H9 (cell line): ENCODE data around the gene UBE2G1. TPM values are rescaled to one million over a fixed set of nuclear protein-coding genes. Genes with fewer than 3 reads are reported as not detected.
A peak's percentile ranks its signal among the peaks of the same experiment; 100 is the strongest.

Source experiments
- DNase-seq: peaks from one replicate; pipeline ENCODE4 v3.0.0-alpha.2; 2017
- H2AFZ ChIP-seq: one replicate; pipeline ENCODE4 v1.6.1; 2013; ENCODE audit warnings: mild to moderate bottlenecking, low read length, control low read depth, moderate library complexity
- H2AK5ac ChIP-seq: 2 replicates; pipeline ENCODE4 v1.6.1; 2013; ENCODE audit warnings: low read length, control low read depth, mixed read lengths; ENCODE audit not compliant: insufficient read length
- H2BK120ac ChIP-seq: one replicate; pipeline ENCODE4 v1.6.1; 2013; ENCODE audit warnings: low read depth, mild to moderate bottlenecking, low read length, control low read depth, inconsistent platforms; ENCODE audit not compliant: poor library complexity, severe bottlenecking
- H2BK12ac ChIP-seq: 2 replicates; pipeline ENCODE4 v1.6.1; 2013; ENCODE audit warnings: low read length, control low read depth, mixed read lengths, low read depth; ENCODE audit not compliant: insufficient read length
- H2BK15ac ChIP-seq: 2 replicates; pipeline ENCODE4 v1.6.1; 2013; ENCODE audit warnings: low read depth, low read length, control low read depth
- H2BK20ac ChIP-seq: one replicate; pipeline ENCODE4 v1.6.1; 2013; ENCODE audit warnings: low read depth, mild to moderate bottlenecking, low read length, control low read depth, inconsistent platforms; ENCODE audit not compliant: poor library complexity, severe bottlenecking
- H2BK5ac ChIP-seq: 2 replicates; pipeline ENCODE4 v1.6.1; 2013; ENCODE audit warnings: low read length, control low read depth, mixed read lengths; ENCODE audit not compliant: insufficient read length
- H3K14ac ChIP-seq: 2 replicates; pipeline ENCODE4 v1.6.1; 2013; ENCODE audit warnings: low read length, control low read depth; ENCODE audit not compliant: insufficient read depth
- H3K18ac ChIP-seq: 2 replicates; pipeline ENCODE4 v1.6.1; 2013; ENCODE audit warnings: low read depth, mild to moderate bottlenecking, mixed read lengths, low read length, control low read depth; ENCODE audit not compliant: insufficient read length
- H3K23ac ChIP-seq: 2 replicates; pipeline ENCODE4 v1.6.1; 2013; ENCODE audit warnings: low read length, control low read depth, mixed read lengths, low read depth; ENCODE audit not compliant: insufficient read length
- H3K23me2 ChIP-seq: 2 replicates; pipeline ENCODE4 v1.6.1; 2013; ENCODE audit warnings: low read depth, mild to moderate bottlenecking, mixed read lengths, low read length, control low read depth; ENCODE audit not compliant: insufficient read length, poor library complexity, severe bottlenecking
- H3K27ac ChIP-seq: 2 replicates; pipeline ENCODE4 v1.5.1; 2013; ENCODE audit warnings: low read length, control low read depth, mixed read lengths, low read depth; ENCODE audit not compliant: insufficient read length
- H3K27me3 ChIP-seq: 2 replicates; pipeline ENCODE4 v1.6.1; 2013; ENCODE audit warnings: low read length, control low read depth, inconsistent platforms; ENCODE audit not compliant: insufficient read depth
- H3K4ac ChIP-seq: 2 replicates; pipeline ENCODE4 v1.6.1; 2013; ENCODE audit warnings: low read depth, mild to moderate bottlenecking, control low read depth, inconsistent platforms, low read length, moderate library complexity
- H3K4me1 ChIP-seq: 2 replicates; pipeline ENCODE4 v1.6.1; 2013; ENCODE audit warnings: low read length, control low read depth, inconsistent platforms; ENCODE audit not compliant: insufficient read depth
- H3K4me2 ChIP-seq: 2 replicates; pipeline ENCODE4 v1.6.1; 2013; ENCODE audit warnings: low read length, control low read depth, mixed read lengths; ENCODE audit not compliant: insufficient read length, insufficient read depth
- H3K56ac ChIP-seq: 2 replicates; pipeline ENCODE4 v1.6.1; 2013; ENCODE audit warnings: low read depth, mild to moderate bottlenecking, mixed read lengths, low read length, control low read depth; ENCODE audit not compliant: insufficient read length
- H3K79me1 ChIP-seq: 2 replicates; pipeline ENCODE4 v1.6.1; 2013; ENCODE audit warnings: low read depth, mild to moderate bottlenecking, moderate library complexity, low read length, control low read depth, inconsistent platforms; ENCODE audit not compliant: insufficient read depth, poor library complexity, severe bottlenecking
- H3K79me2 ChIP-seq: 2 replicates; pipeline ENCODE4 v1.6.1; 2013; ENCODE audit warnings: low read length, control low read depth, inconsistent platforms; ENCODE audit not compliant: insufficient read depth
- H3K9ac ChIP-seq: 2 replicates; pipeline ENCODE4 v1.6.1; 2013; ENCODE audit warnings: low read length, control low read depth, mixed read lengths; ENCODE audit not compliant: insufficient read length; ENCODE audit errors: extremely low read depth
- H3K9me3 ChIP-seq: one replicate; pipeline ENCODE4 v1.6.1; 2013; ENCODE audit warnings: low read depth, low read length, inconsistent platforms; ENCODE audit not compliant: control insufficient read depth
- H3T11ph ChIP-seq: one replicate; pipeline ENCODE4 v1.6.1; 2013; ENCODE audit warnings: mild to moderate bottlenecking, low read length, control low read depth, inconsistent platforms
- H4K20me1 ChIP-seq: one replicate; pipeline ENCODE4 v1.6.1; 2013; ENCODE audit not compliant: control insufficient read depth, insufficient read length, insufficient read depth
- H4K5ac ChIP-seq: 2 replicates; pipeline ENCODE4 v1.6.1; 2013; ENCODE audit warnings: low read depth, mild to moderate bottlenecking, mixed read lengths, low read length, control low read depth; ENCODE audit not compliant: insufficient read length
- H4K8ac ChIP-seq: replicated peaks from 2 replicates; pipeline ENCODE4 v1.6.1; 2013; ENCODE audit warnings: low read length, control low read depth, mixed read lengths, low read depth; ENCODE audit not compliant: insufficient read length
- H4K91ac ChIP-seq: 2 replicates; pipeline ENCODE4 v1.6.1; 2013; ENCODE audit warnings: low read depth, mild to moderate bottlenecking, moderate library complexity, mixed read lengths, low read length, control low read depth; ENCODE audit not compliant: insufficient read length
- H3K27ac Mint-ChIP-seq, 3 experiments: 2 replicates in 2 of 3; 3 replicates in 1 of 3; pipeline ENCODE4 v1.8.0; 2020 to 2021; ENCODE audit warnings: mixed read lengths in 3 of 3, mild to moderate bottlenecking in 1 of 3, moderate library complexity in 1 of 3
- H3K27me3 Mint-ChIP-seq: 2 replicates; pipeline ENCODE4 v1.8.0; 2021; ENCODE audit warnings: low read depth, mild to moderate bottlenecking, moderate library complexity, mixed read lengths
- H3K36me3 Mint-ChIP-seq, 3 experiments: 2 replicates in 2 of 3; 3 replicates in 1 of 3; pipeline ENCODE4 v1.8.0; 2020 to 2021; ENCODE audit warnings: low read depth in 3 of 3, mixed read lengths in 3 of 3; ENCODE audit not compliant: insufficient read depth in 1 of 3
- H3K4me1 Mint-ChIP-seq, 2 experiments: 2 replicates each; pipeline ENCODE4 v1.8.0; 2020; ENCODE audit warnings: mixed read lengths in 2 of 2
- H3K4me3 Mint-ChIP-seq, 2 experiments: 2 replicates in 1 of 2; 3 replicates in 1 of 2; pipeline ENCODE4 v1.8.0; 2020 to 2021; ENCODE audit warnings: mild to moderate bottlenecking in 2 of 2, mixed read lengths in 2 of 2, moderate library complexity in 1 of 2
- H3K9me3 Mint-ChIP-seq, 2 experiments: 2 replicates in 1 of 2; 3 replicates in 1 of 2; pipeline ENCODE4 v1.8.0; 2020; ENCODE audit warnings: mild to moderate bottlenecking in 2 of 2, mixed read lengths in 2 of 2, moderate library complexity in 1 of 2
- CTCF ChIP-seq: fragments of 200-600 bp; sonication (generic); conservative IDR thresholded peaks from 3 replicates; pipeline ENCODE4 v1.8.0; 2021; ENCODE audit warnings: antibody characterized with exemption, mild to moderate bottlenecking
- WGBS: extraction: QIAGEN DNeasy Blood & Tissue Kit; methylation state at CpG from one replicate; pipeline ENCODE4 v1.1.7; 2013; ENCODE audit warnings: missing lambda C conversion rate, low lambda C conversion rate, mixed read lengths; ENCODE audit not compliant: insufficient read length; ENCODE audit errors: extremely low coverage; 5-methylcytosine and 5-hydroxymethylcytosine counted together
- total RNA-seq: library from RNA; stranded (reverse); gene quantifications from 2 replicates; pipeline ENCODE4 v1.2.1, GENCODE V29; 2021

Gene UBE2G1
- total RNA-seq, 1 experiment from 2014 or later = 188 TPM

DNA sequence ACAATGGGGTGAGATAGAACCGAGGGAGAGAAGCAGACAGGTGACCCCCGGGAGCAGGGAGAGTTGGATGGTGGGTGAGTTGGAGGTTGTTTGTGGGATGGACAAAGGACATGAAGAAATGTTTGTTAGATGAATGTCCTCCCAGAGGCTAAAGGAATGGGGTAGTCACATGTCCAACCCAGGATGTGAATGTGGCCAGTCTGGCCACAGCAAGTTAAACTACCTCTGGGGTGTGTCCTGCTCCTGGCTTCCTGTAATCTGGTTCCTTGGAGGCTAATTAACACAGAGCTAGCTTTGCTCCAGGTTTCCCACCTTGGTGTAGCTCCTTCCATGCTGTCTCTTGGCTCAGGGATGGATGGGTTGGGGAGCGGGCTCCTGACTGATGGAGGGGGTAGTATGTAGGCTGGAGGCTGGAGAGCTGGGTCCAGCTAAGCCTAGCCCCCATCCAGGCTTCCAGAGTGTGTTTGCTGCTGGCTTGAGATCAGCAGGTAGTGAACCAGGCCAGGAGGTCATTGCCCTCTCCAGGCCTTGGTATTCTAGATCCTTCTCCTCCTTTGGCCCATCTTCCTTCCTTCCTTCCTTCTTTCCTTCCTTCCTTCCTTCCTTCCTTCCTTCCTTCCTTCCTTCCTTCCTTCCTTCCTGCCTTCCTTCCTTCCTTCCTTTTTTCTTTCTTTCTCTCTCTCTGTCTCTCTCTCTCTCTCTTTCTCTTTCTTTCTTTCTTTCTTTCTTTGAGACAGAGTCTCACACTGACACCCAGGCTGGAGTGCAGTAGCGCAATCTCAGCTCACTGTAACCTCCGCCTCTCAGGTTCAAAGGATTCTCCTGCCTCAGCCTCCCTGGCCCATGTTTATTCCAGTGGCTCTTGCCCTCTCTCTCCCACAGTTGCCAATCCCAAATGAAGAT lies 28.0 kb upstream of the UBE2G1 start:
- no peak overlapping the region for H3K4me2 ChIP-seq
- no peak overlapping the region for H2BK20ac ChIP-seq
- no peaks in the 10 kb centered on the region for H3K9me3 ChIP-seq
- Mint-ChIP-seq H3K9me3 (peaks cover 0 to 3% of the 10 kb centered on the region in 2 experiments; a peak in 1 of 5 replicates), H3K36me3 (no peaks in the 10 kb centered on the region), H3K27ac (peak overlapping the region; percentile 85 to 96 (median 96)), H3K4me1 (peaks cover 33 to 38% of the 10 kb centered on the region in 2 experiments), H3K4me3 (peak overlapping the region in 1 of 2 experiments; percentile 27; a peak in 4 of 5 replicates), H3K27me3 (no peaks in the 10 kb centered on the region)
- no peak overlapping the region; the same call in 1 of the 2 replicates for H3K14ac ChIP-seq
- peak overlapping the region; percentile 94; the same call in 1 of the 2 replicates for H2BK15ac ChIP-seq
- no peak overlapping the region for H3T11ph ChIP-seq
- peak overlapping the region; percentile 57 for H2BK120ac ChIP-seq
- H2AK5ac ChIP-seq = peak overlapping the region; percentile 98
- no peak for TF ChIP-seq CTCF
- H3K9ac ChIP-seq = no peak overlapping the region
- no peak overlapping the region for H3K23ac ChIP-seq
- WGBS = no CpG with 5 or more reads among the region's 5 CpGs
- peak overlapping the region; percentile 87 for H4K91ac ChIP-seq
- peak overlapping the region; percentile 97 for H2BK12ac ChIP-seq
- no peak overlapping the region for H3K27ac ChIP-seq
- no peaks in the 10 kb centered on the region for H3K79me2 ChIP-seq
- no peak overlapping the region for H2BK5ac ChIP-seq
- H3K27me3 ChIP-seq = no peaks in the 10 kb centered on the region
- H4K5ac ChIP-seq = no peak overlapping the region
- H3K79me1 ChIP-seq = no peaks in the 10 kb centered on the region
- DNase-seq = no peak
- H3K18ac ChIP-seq = peak overlapping the region; percentile 58
- H3K23me2 ChIP-seq = peaks cover 3% of the 10 kb centered on the region
- H2AFZ ChIP-seq = no peak overlapping the region
- no peak overlapping the region for H3K56ac ChIP-seq
- H3K4me1 ChIP-seq = peaks cover 12% of the 10 kb centered on the region; the same call in 1 of the 2 replicates
- no peak overlapping the region for H4K8ac ChIP-seq
- no peaks in the 10 kb centered on the region for H4K20me1 ChIP-seq
- H3K4ac ChIP-seq = peak overlapping the region; percentile 21
